ENCODE measurements around the gene LCA5L.

LCA5L gene

DNA sequence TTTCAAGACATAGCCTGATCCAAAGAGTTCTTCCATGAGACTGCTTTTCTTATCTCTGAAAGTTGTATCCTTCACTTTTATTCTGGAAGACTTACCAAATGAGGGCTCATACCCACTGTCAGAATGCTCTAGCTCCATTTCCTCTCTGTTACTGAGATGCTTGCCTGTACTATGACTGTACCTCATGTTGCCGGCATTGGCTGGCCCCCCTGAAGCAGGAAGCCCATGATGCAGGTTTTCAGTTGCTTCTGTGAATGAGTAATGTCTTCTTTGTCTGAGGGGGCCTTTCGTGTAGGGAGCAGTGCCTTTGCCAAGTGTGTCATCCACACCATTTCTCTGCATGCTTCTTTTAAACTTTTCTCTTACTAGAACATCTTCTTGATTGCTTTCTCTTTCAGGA lies 39.5 kb downstream of the LCA5L start:
- FAIRE-seq, result no peak
- no peak for TF ChIP-seq CTCF (IDR thresholded peaks at IDR 0.05; ENCODE audit: insufficient read depth, missing control alignments)
- DNase-seq (ENCODE audit: insufficient read length, low spot score), result no peak

DNA sequence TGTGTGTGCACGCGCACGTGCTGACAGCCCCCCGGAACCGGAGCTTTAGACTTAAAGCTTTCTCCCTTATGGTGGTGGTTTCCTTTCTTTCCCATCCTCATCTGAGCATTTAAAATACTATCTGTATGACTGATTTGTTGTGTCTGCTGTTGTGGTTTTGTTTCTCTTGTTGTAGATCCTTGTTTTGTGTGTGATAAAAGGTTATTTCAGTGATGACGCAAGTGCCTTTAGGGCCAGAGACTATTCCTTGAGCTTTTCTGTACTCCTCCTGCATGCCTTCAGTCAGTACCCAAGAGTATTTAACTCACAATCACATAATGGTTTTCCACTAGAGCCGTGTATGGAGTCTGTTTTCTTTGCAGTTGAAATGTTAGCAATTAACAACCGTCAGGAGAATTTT lies 45.4 kb downstream of the LCA5L start:
- no peak for DNase-seq (ENCODE audit: insufficient read length, low spot score)
- no peak for TF ChIP-seq CTCF (IDR thresholded peaks at IDR 0.05; ENCODE audit: insufficient read depth, missing control alignments)
- no peak for FAIRE-seq

GRCh38 chr21:39397646-39398385 lies 47.8 kb downstream of the LCA5L start:
- TF ChIP-seq CTCF (IDR thresholded peaks at IDR 0.05; ENCODE audit: insufficient read depth, missing control alignments), result no peak
- FAIRE-seq (no peak), DNase-seq (ENCODE audit: insufficient read length, low spot score) (no peak)

- no peak for TF ChIP-seq CTCF (IDR thresholded peaks at IDR 0.05; ENCODE audit: insufficient read depth, missing control alignments)
- no peak for DNase-seq (ENCODE audit: insufficient read length, low spot score)
- FAIRE-seq, result no peak
These were observed 52.6 kb downstream of the LCA5L start for GRCh38 chr21:39392981-39393380.

- TF ChIP-seq CTCF (IDR thresholded peaks at IDR 0.05; ENCODE audit: insufficient read depth, missing control alignments), result no peak
- FAIRE-seq (no peak), DNase-seq (ENCODE audit: insufficient read length, low spot score) (no peak)
These were observed 55.3 kb downstream of the LCA5L start for GRCh38 chr21:39390212-39390765.

- FAIRE-seq, result no peak
- TF ChIP-seq CTCF (IDR thresholded peaks at IDR 0.05; ENCODE audit: insufficient read depth, missing control alignments), result no peak
- no peak for DNase-seq (ENCODE audit: insufficient read length, low spot score)
These were observed 56.8 kb downstream of the LCA5L start for GRCh38 chr21:39388811-39389155.

- DNase-seq (ENCODE audit: insufficient read length, low spot score), result peak; percentile 83
- peak; percentile 74 for TF ChIP-seq CTCF (IDR thresholded peaks at IDR 0.05; ENCODE audit: insufficient read depth, missing control alignments)
- FAIRE-seq, result no peak
These were observed 57.4 kb downstream of the LCA5L start for GRCh38 chr21:39388038-39388810.

Data from D721Med (cell line).